Measurements from ENCODE around the gene L3MBTL4. TPM values are rescaled to one million over a fixed set of nuclear protein-coding genes. Genes with fewer than 3 reads are reported as not detected.
"Not testable (repeated sequence)": the region's sequence is repeated elsewhere in the genome, so short reads cannot be mapped to it uniquely, and the experiment has no call there.

Gene L3MBTL4
- total RNA-seq, 1 experiment from 2014 or later, result not detected

DNA sequence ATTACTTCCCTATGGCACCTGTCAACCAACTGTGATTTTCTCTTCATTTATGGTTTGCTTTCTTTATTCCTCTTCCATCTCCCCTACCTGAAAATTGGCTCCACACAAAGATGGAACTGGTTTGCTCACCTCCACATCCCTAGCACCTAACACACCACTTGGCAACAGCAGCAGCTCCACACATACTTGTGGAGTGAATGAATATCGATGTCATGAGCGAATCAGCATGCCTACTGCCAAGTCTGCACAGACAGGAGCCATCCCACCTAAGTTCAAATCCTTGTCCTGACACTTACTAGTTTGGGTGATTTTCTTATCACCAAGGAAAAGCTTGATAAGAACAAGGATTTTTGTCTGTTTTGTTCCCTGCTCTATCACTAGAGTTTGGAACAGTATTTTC lies 328.0 kb downstream of the L3MBTL4 start:
- intact Hi-C loops (cut with micrococcal nuclease; ENCODE audit: unreplicated experiment), result no loop called here

DNA sequence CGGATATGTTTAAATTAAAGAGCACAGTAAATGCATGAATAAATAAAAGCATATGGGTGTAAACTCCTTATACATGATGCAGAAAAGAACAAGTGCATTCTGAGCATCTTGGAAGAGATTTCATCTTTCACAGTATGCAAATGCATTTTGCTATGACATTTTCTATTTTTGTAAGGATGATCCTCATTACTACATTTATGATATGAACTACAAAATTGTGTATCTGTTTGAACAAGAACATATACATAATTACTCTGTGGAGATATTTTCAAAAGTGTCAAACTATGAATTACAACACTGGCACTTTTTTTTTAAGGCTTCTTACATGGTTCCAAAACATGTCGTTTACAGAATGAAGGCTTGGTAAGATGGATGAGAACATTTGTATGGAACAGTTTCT lies 335.3 kb downstream of the L3MBTL4 start:
- Histone ChIP-seq H3K9me2 (ENCODE audit: insufficient read depth) (no peaks in the 10 kb centered on the region), H3K4me1 (replicated peaks; ENCODE audit: insufficient read depth) (no peaks in the 10 kb centered on the region), H2AFZ (no peak overlapping the region), H3K36me3 (ENCODE audit: low read depth) (no peaks in the 10 kb centered on the region), H3K4me2 (no peak overlapping the region), H4K20me1 (ENCODE audit: insufficient read depth) (no peaks in the 10 kb centered on the region), H3F3A (ENCODE audit: insufficient read depth, low read depth) (no peaks in the 10 kb centered on the region), H3K27me3 (ENCODE audit: insufficient read depth, low read depth) (no peaks in the 10 kb centered on the region), H3K9me3 (ENCODE audit: insufficient read depth, low read depth) (no peaks in the 10 kb centered on the region), H3K4me3 (no peak overlapping the region), H3K79me2 (ENCODE audit: low read depth) (no peaks in the 10 kb centered on the region), H3K27ac (no peak overlapping the region)
- intact Hi-C loops (cut with micrococcal nuclease; ENCODE audit: unreplicated experiment), result no loop called here
- ChIA-PET POLR2A (ENCODE audit: unreplicated experiment) (no interaction called here), CTCF (no interaction called here)
- no TSS peak for BruUV-seq (replicated peaks)
- TF ChIP-seq CTCF (conservative IDR thresholded peaks at IDR 0.05) (no peak), EZH2 (IDR thresholded peaks at IDR 0.05; ENCODE audit: low read depth) (no peak)
- no peak for DNase-seq

More for the DNA sequence above, 328.0 kb downstream of the L3MBTL4 start:
- Histone ChIP-seq H3K79me2 (ENCODE audit: low read depth) (no peaks in the 10 kb centered on the region), H3K36me3 (ENCODE audit: low read depth) (no peaks in the 10 kb centered on the region), H3K4me3 (no peak overlapping the region), H2AFZ (no peak overlapping the region), H3K9me3 (ENCODE audit: insufficient read depth, low read depth) (no peaks in the 10 kb centered on the region), H3F3A (ENCODE audit: insufficient read depth, low read depth) (no peaks in the 10 kb centered on the region), H3K9me2 (ENCODE audit: insufficient read depth) (no peaks in the 10 kb centered on the region), H3K27ac (no peak overlapping the region), H3K4me1 (replicated peaks; ENCODE audit: insufficient read depth) (no peaks in the 10 kb centered on the region), H3K27me3 (ENCODE audit: insufficient read depth, low read depth) (no peaks in the 10 kb centered on the region), H4K20me1 (ENCODE audit: insufficient read depth) (no peaks in the 10 kb centered on the region), H3K4me2 (no peak overlapping the region)
- POLR2A ChIA-PET (ENCODE audit: unreplicated experiment), result no interaction called here
- DNase-seq, result no peak
- no peak for TF ChIP-seq EZH2 (IDR thresholded peaks at IDR 0.05; ENCODE audit: low read depth)
- no peak for TF ChIP-seq CTCF (conservative IDR thresholded peaks at IDR 0.05)
- CTCF ChIA-PET, result no interaction called here
- no TSS peak for BruUV-seq (replicated peaks)

DNA sequence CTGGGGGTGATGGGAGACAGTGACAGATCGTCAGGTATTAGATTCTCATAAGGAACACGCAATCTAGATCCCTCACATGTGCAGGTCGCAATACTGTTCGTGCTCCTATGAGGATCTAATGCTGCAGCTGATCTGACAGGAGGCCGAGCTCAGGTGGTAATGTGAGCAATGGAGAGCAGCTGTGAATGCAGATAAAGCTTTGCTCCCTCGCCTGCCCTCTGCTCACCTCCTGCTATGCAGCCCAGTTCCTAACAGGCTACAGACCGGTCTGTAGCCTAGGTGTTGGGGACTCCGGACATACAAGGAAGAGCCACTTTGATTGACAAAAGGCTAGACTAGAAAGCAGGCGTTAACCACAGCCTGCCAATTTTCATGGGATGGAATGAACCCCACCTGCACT lies 335.8 kb downstream of the L3MBTL4 start:
- Histone ChIP-seq H3K36me3 (ENCODE audit: low read depth) (no peaks in the 10 kb centered on the region), H3K4me3 (no peak overlapping the region), H3K79me2 (ENCODE audit: low read depth) (no peaks in the 10 kb centered on the region), H3K27ac (no peak overlapping the region), H3K4me1 (replicated peaks; ENCODE audit: insufficient read depth) (no peaks in the 10 kb centered on the region), H3K27me3 (ENCODE audit: insufficient read depth, low read depth) (no peaks in the 10 kb centered on the region), H3K9me2 (ENCODE audit: insufficient read depth) (no peaks in the 10 kb centered on the region), H3F3A (ENCODE audit: insufficient read depth, low read depth) (no peaks in the 10 kb centered on the region), H2AFZ (no peak overlapping the region), H3K4me2 (no peak overlapping the region), H3K9me3 (ENCODE audit: insufficient read depth, low read depth) (no peaks in the 10 kb centered on the region), H4K20me1 (ENCODE audit: insufficient read depth) (no peaks in the 10 kb centered on the region)
- no peak for DNase-seq
- intact Hi-C loops (cut with micrococcal nuclease; ENCODE audit: unreplicated experiment), result no loop called here
- TF ChIP-seq CTCF (conservative IDR thresholded peaks at IDR 0.05) (no peak), EZH2 (IDR thresholded peaks at IDR 0.05; ENCODE audit: low read depth) (no peak)
- ChIA-PET POLR2A (ENCODE audit: unreplicated experiment) (no interaction called here), CTCF (no interaction called here)
- BruUV-seq (replicated peaks), result no TSS peak

GRCh38 chr18:6072423-6072822 lies 342.3 kb downstream of the L3MBTL4 start:
- POLR2A ChIA-PET (ENCODE audit: unreplicated experiment); intact Hi-C loops (cut with micrococcal nuclease; ENCODE audit: unreplicated experiment); H3K9me3 ChIP-seq (ENCODE audit: insufficient read depth, low read depth): not testable (repeated sequence)

More at GRCh38 chr18:6072423-6072822, 342.3 kb downstream of the L3MBTL4 start:
- H3K9me2 ChIP-seq (ENCODE audit: insufficient read depth); CTCF ChIA-PET; H3K79me2 ChIP-seq (ENCODE audit: low read depth); H3K27ac ChIP-seq; BruUV-seq (replicated peaks); H4K20me1 ChIP-seq (ENCODE audit: insufficient read depth); H3K4me1 ChIP-seq (replicated peaks; ENCODE audit: insufficient read depth); H2AFZ ChIP-seq; H3F3A ChIP-seq (ENCODE audit: insufficient read depth, low read depth); DNase-seq; H3K27me3 ChIP-seq (ENCODE audit: insufficient read depth, low read depth); H3K4me2 ChIP-seq; H3K4me3 ChIP-seq; H3K36me3 ChIP-seq (ENCODE audit: low read depth): not testable (repeated sequence)
